Stimulated activated CD8-positive, alpha-beta memory T cell treated with anti-CD3 and anti-CD28 coated beads, Interleukin-7, amount 100 ng/mL, for 1 hour (primary cell): Measurements from ENCODE around the gene ATP9B.

ENCODE experiments used
- DNase-seq, 2 donors: peaks; one replicate each; pipeline ENCODE4 v3.0.0-alpha.2; 2020; ENCODE audit warnings: low read depth in 2 of 2

Gene ATP9B

GRCh38 chr18:79410731-79411613 lies 341.8 kb downstream of the ATP9B start:
- no peak for DNase-seq

GRCh38 chr18:79411614-79412526 lies 342.7 kb downstream of the ATP9B start:
- DNase-seq = no peak

DNA sequence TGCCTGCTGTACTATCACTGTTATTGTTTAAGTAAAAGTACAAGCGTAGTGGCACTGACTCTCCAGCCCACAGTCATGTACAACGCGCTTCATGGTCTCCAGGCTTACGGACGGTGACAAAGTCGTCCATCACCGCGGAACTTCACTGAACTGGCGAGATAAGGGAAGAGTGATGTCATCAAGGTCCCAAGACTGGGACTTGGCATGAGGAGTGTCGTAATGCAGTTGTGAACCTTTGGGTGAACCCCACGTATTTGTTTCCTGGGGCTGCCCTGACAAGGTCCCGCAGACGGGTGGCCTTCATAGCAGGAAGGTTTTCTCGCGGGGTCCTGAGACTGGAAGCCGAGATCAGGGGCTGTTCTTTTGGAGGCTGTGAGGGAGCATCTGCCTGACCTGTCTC lies 343.8 kb downstream of the ATP9B start:
- no peak for DNase-seq

DNA sequence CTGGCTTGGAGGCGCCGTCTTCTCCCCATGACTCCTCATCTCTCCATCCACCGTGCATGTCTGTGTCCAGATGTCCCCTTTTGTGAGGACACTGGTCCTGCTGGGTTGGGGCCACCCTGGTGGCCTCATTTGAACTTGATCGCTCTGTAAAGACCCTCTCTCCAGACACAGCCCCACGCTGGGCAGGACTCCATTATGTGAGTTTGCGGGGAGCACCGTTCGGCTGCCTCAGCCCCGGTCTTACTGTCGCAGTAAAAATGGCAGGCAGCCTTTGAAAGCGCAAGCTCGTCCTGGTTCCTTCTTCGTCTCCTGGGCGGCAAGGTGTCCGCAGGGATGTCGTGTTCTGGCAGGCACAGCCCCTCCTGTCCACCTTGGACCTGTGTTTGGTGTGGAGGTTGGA lies 344.2 kb downstream of the ATP9B start:
- no peak for DNase-seq

- no peak for DNase-seq
Observed at GRCh38 chr18:79413901-79414300, 344.7 kb downstream of the ATP9B start.

- no peak for DNase-seq
Observed at GRCh38 chr18:79416022-79416676, 347.0 kb downstream of the ATP9B start.

DNA sequence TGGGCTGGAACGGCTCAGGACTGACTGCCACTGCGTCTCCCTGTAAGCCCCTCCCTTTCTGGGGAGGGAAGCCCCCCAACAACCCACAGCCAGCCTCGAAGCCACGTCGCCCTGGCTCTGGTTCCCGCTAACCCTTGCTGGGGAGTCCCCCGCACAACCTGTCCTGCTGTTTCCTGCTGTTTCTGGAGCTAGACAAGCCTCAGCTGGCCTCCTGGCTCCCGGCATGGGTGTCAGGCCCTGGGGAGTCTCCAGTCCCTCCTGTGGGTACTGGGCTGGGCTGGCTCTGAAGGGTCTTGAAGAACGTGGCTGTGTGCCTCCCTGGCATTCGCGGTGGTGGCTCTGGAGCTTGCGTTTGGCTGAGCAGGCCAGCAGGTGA lies 347.5 kb downstream of the ATP9B start:
- no peak for DNase-seq

DNA sequence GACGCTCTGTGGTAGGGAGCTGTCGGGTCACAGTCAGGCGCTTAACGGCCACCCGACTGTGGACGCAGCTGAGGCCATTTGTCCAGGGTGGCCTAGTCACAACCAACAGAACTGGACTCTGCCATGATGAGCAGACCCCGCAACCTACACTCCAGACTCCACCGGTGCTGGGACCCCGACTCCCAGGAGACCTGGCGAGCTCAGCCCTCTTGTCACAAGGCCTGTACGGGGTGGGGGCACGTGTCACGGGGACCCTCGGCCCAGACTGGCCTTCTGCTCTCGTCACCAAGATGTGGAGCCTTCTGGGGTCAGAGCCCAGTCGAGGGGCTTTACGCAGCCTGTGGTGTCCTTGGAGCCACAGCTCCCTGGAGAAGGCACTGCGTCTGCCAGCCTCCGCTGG lies 349.0 kb downstream of the ATP9B start:
- no peak for DNase-seq

- no peak for DNase-seq
Observed at GRCh38 chr18:79418642-79419041, 349.4 kb downstream of the ATP9B start.

- DNase-seq = no peak
Observed at GRCh38 chr18:79420033-79420745, 351.0 kb downstream of the ATP9B start.

DNA sequence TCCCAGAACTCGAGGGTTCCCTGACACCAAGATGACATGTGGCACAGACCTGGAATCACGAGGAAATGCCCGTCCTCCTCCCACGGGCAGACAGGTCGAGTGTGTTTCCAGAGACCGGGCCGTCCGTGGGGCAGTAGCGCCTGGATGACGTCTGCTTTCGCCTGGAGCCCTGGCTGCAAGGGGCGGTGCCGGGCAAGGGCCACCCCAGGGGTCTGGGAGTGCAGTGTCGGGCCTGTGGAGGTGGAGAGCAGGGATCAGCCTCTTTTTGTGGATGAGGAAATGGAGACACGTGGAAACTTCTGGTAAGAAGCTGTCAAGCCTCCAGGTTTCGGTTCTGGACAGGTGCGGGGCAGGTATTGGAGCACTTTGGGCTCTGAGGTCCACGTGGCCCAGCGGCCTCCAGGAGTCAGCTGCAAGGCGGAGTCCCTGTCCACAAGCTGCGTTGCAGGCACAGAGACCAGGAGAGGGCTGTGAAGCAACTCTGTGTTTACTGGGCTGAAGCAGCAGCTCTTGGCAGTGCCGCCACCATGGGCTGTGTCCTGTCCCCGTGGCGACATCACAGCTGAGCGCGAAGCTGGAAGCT lies 352.2 kb downstream of the ATP9B start:
- no peak for DNase-seq

GRCh38 chr18:79422022-79422782 lies 353.0 kb downstream of the ATP9B start:
- DNase-seq = no peak

DNA sequence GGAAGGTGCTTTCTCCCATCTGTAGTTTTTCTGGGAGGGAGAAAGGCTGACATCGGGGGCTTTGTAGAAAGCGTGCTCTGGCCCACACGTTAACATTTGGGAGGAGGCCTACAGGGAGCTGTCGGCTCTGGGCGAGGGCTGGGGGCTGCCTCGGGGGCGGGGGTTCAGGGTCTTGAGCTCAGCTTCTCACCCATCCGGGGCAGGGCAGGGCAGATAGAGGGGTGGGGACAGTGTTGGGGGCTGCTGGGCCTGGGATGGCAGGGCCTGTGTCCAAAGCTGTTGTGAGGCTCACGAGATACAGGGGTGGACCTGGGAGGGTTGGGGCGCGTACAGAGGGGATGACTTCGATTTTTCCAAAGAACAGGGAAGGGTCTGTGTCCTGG lies 353.6 kb downstream of the ATP9B start:
- no peak for DNase-seq

- no peak for DNase-seq
Observed at GRCh38 chr18:79423211-79424007, 354.2 kb downstream of the ATP9B start.

- no peak for DNase-seq
Observed at GRCh38 chr18:79424008-79424565, 354.9 kb downstream of the ATP9B start.

GRCh38 chr18:79424880-79425568 lies 355.8 kb downstream of the ATP9B start:
- no peak for DNase-seq

- DNase-seq = no peak
Observed at GRCh38 chr18:79425569-79425886, 356.3 kb downstream of the ATP9B start.

DNA sequence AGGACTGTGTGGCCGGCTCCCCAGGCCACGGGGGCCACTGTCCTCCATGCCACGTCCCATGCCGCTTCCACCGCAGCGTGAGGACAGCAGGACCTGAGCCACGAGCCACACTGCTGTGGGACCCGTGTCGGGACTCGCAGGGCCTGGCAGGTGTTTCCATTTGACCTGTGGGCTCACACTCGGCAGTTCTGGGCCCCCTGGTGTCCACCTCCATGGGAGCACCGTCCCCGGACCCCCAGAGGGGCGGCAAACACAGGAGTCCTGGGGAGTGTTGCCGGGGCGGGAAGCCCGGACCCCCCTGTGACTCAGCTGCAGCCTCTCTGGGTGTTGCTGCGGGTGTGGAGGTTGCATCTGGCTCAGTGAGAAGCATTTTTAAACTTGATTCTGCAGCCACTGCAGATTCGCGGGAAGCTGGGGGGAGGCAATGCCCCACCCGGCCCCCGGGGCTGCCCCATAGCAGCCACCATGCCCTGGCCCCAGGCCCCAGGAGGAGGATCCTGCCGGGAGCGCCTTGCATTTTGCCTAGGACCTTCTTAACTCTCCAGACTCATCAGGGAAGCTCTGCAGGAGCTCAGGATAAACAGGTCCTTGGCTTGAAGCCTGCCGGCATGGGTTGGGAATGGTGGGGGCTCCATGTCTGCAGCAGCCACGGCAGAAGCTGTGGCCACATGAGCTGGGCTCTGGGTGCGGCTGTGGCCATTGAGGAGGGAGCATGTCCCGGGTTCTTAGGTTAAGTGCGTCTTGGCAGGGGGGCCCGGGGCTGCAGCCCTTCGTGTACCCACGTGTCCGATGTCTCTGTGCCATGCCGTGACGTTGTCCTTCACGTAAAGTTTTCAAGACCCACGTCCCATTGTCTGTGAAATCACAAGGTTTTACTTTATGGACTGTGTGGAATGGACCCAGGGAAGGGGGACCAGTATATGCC lies 357.4 kb downstream of the ATP9B start:
- DNase-seq = no peak
